DND-41 (cell line): ENCODE measurements around the gene L3MBTL2.

ENCODE experiments used
- ATAC-seq: fragments of 200-7000 bp; cut with Tn5 transposase; 3 replicates; pipeline ENCODE4 v1.9.1; 2021; ENCODE audit warnings: low read depth; ENCODE audit not compliant: insufficient read depth
- DNase-seq: peaks from one replicate; pipeline ENCODE4 v3.0.0-alpha.2; 2020
- H2AFZ ChIP-seq: 2 replicates; pipeline ENCODE4 v1.6.0; 2012; ENCODE audit warnings: low read depth, low read length
- H3K27ac ChIP-seq: 2 replicates; pipeline ENCODE4 v1.5.1; 2012; ENCODE audit warnings: low read length, inconsistent platforms
- H3K27me3 ChIP-seq: fragments of 200-600 bp; sonication (generic); 2 replicates; pipeline ENCODE4 v1.6.0; 2012; ENCODE audit warnings: low read length, mild to moderate bottlenecking, inconsistent platforms; ENCODE audit not compliant: insufficient read depth, poor library complexity
- H3K36me3 ChIP-seq: 2 replicates; pipeline ENCODE4 v1.5.1; 2012; ENCODE audit warnings: low read length, inconsistent platforms; ENCODE audit not compliant: insufficient read depth
- H3K4me1 ChIP-seq: 2 replicates; pipeline ENCODE4 v1.5.1; 2012; ENCODE audit warnings: mild to moderate bottlenecking, low read length; ENCODE audit not compliant: insufficient read depth
- H3K4me2 ChIP-seq: 2 replicates; pipeline ENCODE4 v1.6.0; 2012; ENCODE audit warnings: mild to moderate bottlenecking, moderate library complexity, low read length, inconsistent platforms; ENCODE audit not compliant: insufficient read depth
- H3K4me3 ChIP-seq, 2 experiments: fragments of 200-600 bp in 1 of 2; shearing (Covaris generic) in 1 of 2; 2 replicates each; pipeline ENCODE4 v1.5.1; 2012 to 2016; ENCODE audit warnings: inconsistent platforms in 2 of 2, low read length in 2 of 2, mild to moderate bottlenecking in 2 of 2, low read depth in 1 of 2, moderate library complexity in 1 of 2
- H3K79me2 ChIP-seq: 2 replicates; pipeline ENCODE4 v1.6.0; 2012; ENCODE audit warnings: low read length, inconsistent platforms; ENCODE audit not compliant: insufficient read depth
- H3K9ac ChIP-seq: 2 replicates; pipeline ENCODE4 v1.6.0; 2012; ENCODE audit warnings: low read depth, mild to moderate bottlenecking, inconsistent platforms, low read length, moderate library complexity
- H3K9me3 ChIP-seq: 2 replicates; pipeline ENCODE4 v1.5.1; 2012; ENCODE audit warnings: low read length, moderate library complexity, mild to moderate bottlenecking, inconsistent platforms; ENCODE audit not compliant: insufficient read depth, severe bottlenecking
- H4K20me1 ChIP-seq: 2 replicates; pipeline ENCODE4 v1.6.0; 2012; ENCODE audit warnings: low read length; ENCODE audit not compliant: insufficient read depth
- EZH2 ChIP-seq: IDR thresholded peaks from 3 replicates; pipeline ENCODE4 v1.6.1; 2012; ENCODE audit warnings: borderline replicate concordance, low read depth, mild to moderate bottlenecking, moderate library complexity, low read length, inconsistent platforms; ENCODE audit not compliant: severe bottlenecking
- TF ChIP-seq, protein P1 (sequence below): IDR thresholded peaks from 2 replicates; pipeline ENCODE4 v1.5.1; 2012; ENCODE audit warnings: borderline replicate concordance, low read length, moderate library complexity, mild to moderate bottlenecking; ENCODE audit not compliant: poor library complexity, severe bottlenecking; ENCODE audit errors: extremely low read depth

L3MBTL2 gene

DNA sequence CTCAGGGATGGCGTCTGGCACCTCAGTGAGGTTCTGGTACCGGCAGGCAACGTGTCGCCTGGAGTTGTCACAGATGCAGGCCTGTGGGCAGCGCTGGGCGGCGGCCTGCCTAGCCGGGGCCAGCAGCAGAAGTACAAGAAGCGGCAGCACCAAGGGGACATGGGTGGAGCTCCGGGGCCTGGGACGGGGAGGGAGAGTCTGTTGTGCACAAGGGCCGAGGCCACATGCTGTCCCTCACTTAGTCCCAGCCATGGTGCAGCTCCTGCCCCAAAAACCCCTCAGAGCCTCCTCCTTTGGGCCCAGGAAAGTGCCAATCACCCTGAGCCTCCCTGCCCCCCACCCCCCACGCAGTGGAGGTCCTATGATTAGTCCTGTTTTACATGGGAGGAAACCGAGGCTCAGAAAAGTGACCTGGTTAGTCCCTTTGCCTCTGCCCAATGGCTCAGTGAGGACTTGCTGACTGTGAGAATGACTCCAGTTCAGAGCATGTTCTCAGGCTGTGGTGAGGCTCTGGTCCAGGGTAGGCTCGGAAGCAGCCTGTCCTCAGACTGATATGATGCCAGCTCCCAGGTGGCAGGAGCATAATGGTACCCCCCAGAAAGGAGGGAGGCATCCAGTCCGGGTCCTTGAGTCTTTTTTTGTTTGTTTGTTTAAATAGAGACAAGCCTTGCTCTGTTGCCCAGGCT, 34.5 kb downstream of the L3MBTL2 start:
- no peak overlapping the region for H3K27ac ChIP-seq
- H3K9me3 ChIP-seq, result no peaks in the 10 kb centered on the region
- peaks cover 6% of the 10 kb centered on the region for H3K27me3 ChIP-seq
- DNase-seq (no peak), ATAC-seq (no peak)
- H3K9ac ChIP-seq, result no peak overlapping the region
- TF ChIP-seq, protein P1, sequence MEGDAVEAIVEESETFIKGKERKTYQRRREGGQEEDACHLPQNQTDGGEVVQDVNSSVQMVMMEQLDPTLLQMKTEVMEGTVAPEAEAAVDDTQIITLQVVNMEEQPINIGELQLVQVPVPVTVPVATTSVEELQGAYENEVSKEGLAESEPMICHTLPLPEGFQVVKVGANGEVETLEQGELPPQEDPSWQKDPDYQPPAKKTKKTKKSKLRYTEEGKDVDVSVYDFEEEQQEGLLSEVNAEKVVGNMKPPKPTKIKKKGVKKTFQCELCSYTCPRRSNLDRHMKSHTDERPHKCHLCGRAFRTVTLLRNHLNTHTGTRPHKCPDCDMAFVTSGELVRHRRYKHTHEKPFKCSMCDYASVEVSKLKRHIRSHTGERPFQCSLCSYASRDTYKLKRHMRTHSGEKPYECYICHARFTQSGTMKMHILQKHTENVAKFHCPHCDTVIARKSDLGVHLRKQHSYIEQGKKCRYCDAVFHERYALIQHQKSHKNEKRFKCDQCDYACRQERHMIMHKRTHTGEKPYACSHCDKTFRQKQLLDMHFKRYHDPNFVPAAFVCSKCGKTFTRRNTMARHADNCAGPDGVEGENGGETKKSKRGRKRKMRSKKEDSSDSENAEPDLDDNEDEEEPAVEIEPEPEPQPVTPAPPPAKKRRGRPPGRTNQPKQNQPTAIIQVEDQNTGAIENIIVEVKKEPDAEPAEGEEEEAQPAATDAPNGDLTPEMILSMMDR, result no peak
- no peak for TF ChIP-seq EZH2
- H2AFZ ChIP-seq, result no peak overlapping the region; the same call in 1 of the 2 replicates
- H3K4me3 ChIP-seq, result no peak overlapping the region
- no peaks in the 10 kb centered on the region for H4K20me1 ChIP-seq
- no peak overlapping the region for H3K4me2 ChIP-seq
- H3K79me2 ChIP-seq, result no peaks in the 10 kb centered on the region
- no peaks in the 10 kb centered on the region; the same call in 1 of the 2 replicates for H3K36me3 ChIP-seq
- H3K4me1 ChIP-seq, result peaks cover 15% of the 10 kb centered on the region

DNA sequence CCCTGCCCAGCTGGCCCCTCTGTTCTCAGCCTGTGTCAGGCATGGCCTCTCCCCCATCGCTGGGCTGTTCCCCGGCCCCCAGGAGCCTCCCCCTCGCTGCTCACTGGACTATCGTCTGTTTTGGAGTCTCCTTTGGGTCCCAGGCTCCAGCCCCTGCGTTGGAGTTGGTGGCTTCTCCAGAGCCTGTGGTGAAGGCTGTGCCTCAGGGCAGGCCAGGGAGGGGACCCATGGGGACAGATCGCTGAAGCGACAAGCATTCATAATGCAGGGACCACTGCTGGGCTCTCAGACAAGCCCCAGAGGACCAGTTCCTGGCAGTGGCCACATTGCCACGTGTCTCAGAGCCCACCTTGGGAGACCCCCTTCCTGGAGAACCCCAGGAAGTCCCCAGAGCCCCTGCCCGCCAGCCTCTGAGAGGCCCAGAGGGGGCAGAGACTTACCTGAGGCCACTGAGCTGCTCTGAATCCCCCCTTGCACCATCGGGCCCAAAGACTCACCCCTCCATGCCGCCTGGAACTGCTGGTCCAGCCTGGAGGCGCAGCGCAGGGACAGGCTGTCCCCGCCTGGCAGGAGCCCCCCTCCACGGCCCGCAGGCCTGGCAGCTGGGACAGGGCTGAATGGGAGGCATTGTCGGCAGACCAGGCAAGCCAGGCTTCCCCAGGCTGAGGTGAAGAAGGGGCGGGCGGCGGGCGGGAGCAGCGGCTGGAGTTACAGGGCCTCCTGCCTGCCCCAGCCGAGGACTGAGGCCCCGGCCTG, 35.4 kb downstream of the L3MBTL2 start, which contains the start of gene CHADL:
CHADL (minus strand) TSS at position 555 of the 756 bp plus-strand sequence; CDS start at position 505, 50 bp downstream.
- no peak within 1 kb of the TSS for H3K9ac ChIP-seq

GRCh38 chr22:41241133-41241676, 36.1 kb downstream of the L3MBTL2 start:
- no peak overlapping the region for H3K4me2 ChIP-seq

More for the DNA sequence above, 35.4 kb downstream of the L3MBTL2 start, which contains the start of gene CHADL:
- Histone ChIP-seq H3K27me3 (peaks cover 6% of the 10 kb centered on the region), H3K36me3 (peaks cover 7% of the 10 kb centered on the region), H3K9me3 (no peaks in the 10 kb centered on the region), H2AFZ (no peak within 1 kb of the TSS; the same call in 1 of the 2 replicates), H3K4me2 (no peak within 1 kb of the TSS), H3K79me2 (no peaks in the 10 kb centered on the region), H3K4me3 (no peak within 1 kb of the TSS), H3K27ac (no peak within 1 kb of the TSS), H3K4me1 (peaks cover 15% of the 10 kb centered on the region), H4K20me1 (0 out of 2 replicates have a peak, but pooled peaks cover 7% of the 10 kb centered on the region)
- no peak for TF ChIP-seq EZH2
- TF ChIP-seq, protein P1, result no peak
- DNase-seq, result no peak
- no peak for ATAC-seq

More at GRCh38 chr22:41241133-41241676, 36.1 kb downstream of the L3MBTL2 start:
- no peak overlapping the region for H3K4me3 ChIP-seq
- peaks cover 14% of the 10 kb centered on the region for H3K36me3 ChIP-seq
- no peak for ATAC-seq
- H3K4me1 ChIP-seq, result peaks cover 15% of the 10 kb centered on the region
- H3K27ac ChIP-seq, result no peak overlapping the region
- DNase-seq, result no peak
- no peaks in the 10 kb centered on the region for H3K79me2 ChIP-seq
- peaks cover 13% of the 10 kb centered on the region; the same call in 1 of the 2 replicates for H4K20me1 ChIP-seq
- H2AFZ ChIP-seq, result no peak overlapping the region
- H3K9ac ChIP-seq, result no peak overlapping the region
- no peaks in the 10 kb centered on the region for H3K9me3 ChIP-seq
- peaks cover 6% of the 10 kb centered on the region for H3K27me3 ChIP-seq
- no peak for TF ChIP-seq EZH2
- TF ChIP-seq, protein P1, result no peak
